Thyroid gland (tissue), 4 donors: ENCODE data around the gene CDC45. TPM values are rescaled to one million over a fixed set of nuclear protein-coding genes. Genes with fewer than 3 reads are reported as not detected.

Experiments
- DNase-seq, 2 donors: peaks; one replicate each; pipeline ENCODE4 v3.0.0-alpha.2; 2019
- H3K27ac ChIP-seq, 3 donors: fragments of 200-600 bp; sonication (generic); 1 replicate in 2 of 3; 2 replicates in 1 of 3; pipeline ENCODE4 v1.5.1; 2016 to 2019; ENCODE audit warnings: mild to moderate bottlenecking in 1 of 3, moderate library complexity in 1 of 3
- H3K27me3 ChIP-seq: fragments of 200-600 bp; sonication (generic); one replicate; pipeline ENCODE4 v1.5.1; 2019
- H3K36me3 ChIP-seq, 2 donors: fragments of 200-600 bp; sonication (generic); one replicate each; pipeline ENCODE4 v1.5.1; 2016 to 2019
- H3K4me1 ChIP-seq, 2 donors: fragments of 200-600 bp; sonication (generic); one replicate each; pipeline ENCODE4 v1.5.1; 2017 to 2019
- H3K4me3 ChIP-seq, 3 donors: fragments of 200-600 bp; sonication (generic); replicated peaks in 1 of 3; 1 replicate in 2 of 3; 2 replicates in 1 of 3; pipeline ENCODE4 v1.5.1; 2016; ENCODE audit warnings: mild to moderate bottlenecking in 1 of 3
- H3K9me3 ChIP-seq: fragments of 200-600 bp; sonication (generic); one replicate; pipeline ENCODE4 v1.5.1; 2017
- CTCF ChIP-seq, 6 experiments: fragments of 200-600 bp in 3 of 6; fragments of 450-650 bp in 3 of 6; sonication (generic) in 3 of 6; IDR thresholded peaks; one replicate each; pipeline ENCODE4 v1.5.1; 2016 to 2019; ENCODE audit warnings: antibody characterized with exemption in 6 of 6, mild to moderate bottlenecking in 2 of 6, inconsistent platforms in 1 of 6, moderate library complexity in 1 of 6
- POLR2A ChIP-seq, 2 donors: fragments of 450-650 bp; IDR thresholded peaks; one replicate each; pipeline ENCODE4 v1.6.1; 2017; ENCODE audit warnings: antibody characterized with exemption in 2 of 2, mild to moderate bottlenecking in 2 of 2, moderate library complexity in 1 of 2
- WGBS, 2 donors: methylation state at CpG; one replicate each; pipeline ENCODE4 v1.1.5; 2017; 5-methylcytosine and 5-hydroxymethylcytosine counted together
- intact Hi-C: fragments of 100-400 bp; cut with DNase I; formaldehyde crosslinking; loops from one replicate; pipeline ENCODE4 v1.15.1; 2023
- total RNA-seq, 4 donors: library from RNA; depleted of rRNA; stranded (reverse); fragments of >200 nt; gene quantifications; one replicate each; pipeline ENCODE4 v1.2.3, GENCODE V29; 2016

The CDC45 gene
- total RNA-seq, 4 donors from 2014 or later: 0.24 to 1.9 (median 1.7) TPM; not detected in 1

- Histone ChIP-seq H3K4me1 (no peaks in the 10 kb centered on the region), H3K27me3 (no peaks in the 10 kb centered on the region), H3K36me3 (no peaks in the 10 kb centered on the region), H3K4me3 (no peak overlapping the region), H3K27ac (no peak overlapping the region), H3K9me3 (no peaks in the 10 kb centered on the region)
- TF ChIP-seq POLR2A (IDR thresholded peaks at IDR 0.05) (no peak), CTCF (IDR thresholded peaks at IDR 0.05) (no peak)
- 90 to 92% methylated on average over 6 of the region's 6 CpGs for WGBS, 2 donors
- no peak for DNase-seq
- intact Hi-C loops: no loop called here
Observed at GRCh38 chr22:19492504-19493174, 12.9 kb downstream of the CDC45 start.

- Histone ChIP-seq H3K4me1 (no peaks in the 10 kb centered on the region), H3K4me3 (no peak overlapping the region), H3K36me3 (no peaks in the 10 kb centered on the region), H3K9me3 (no peaks in the 10 kb centered on the region), H3K27ac (no peak overlapping the region), H3K27me3 (no peaks in the 10 kb centered on the region)
- TF ChIP-seq CTCF (IDR thresholded peaks at IDR 0.05): no peak
- TF ChIP-seq POLR2A (IDR thresholded peaks at IDR 0.05): no peak
- no peak for DNase-seq
- intact Hi-C loops: no loop called here
- WGBS, 2 donors: 93 to 98% methylated on average over 7 to 8 of the region's 8 CpGs
Observed at GRCh38 chr22:19494001-19494560, 14.4 kb downstream of the CDC45 start.

GRCh38 chr22:19494676-19495173 lies 15.0 kb downstream of the CDC45 start:
- no peaks in the 10 kb centered on the region for H3K9me3 ChIP-seq
- intact Hi-C loops: loop anchor here (5.0 kb wide), 1 partner anchor 138 kb away; no protein-coding TSS in a partner anchor
- no peak overlapping the region for H3K4me3 ChIP-seq
- WGBS, 2 donors: 93 to 99% methylated on average over 6 of the region's 6 CpGs
- H3K27me3 ChIP-seq: no peaks in the 10 kb centered on the region
- H3K27ac ChIP-seq: no peak overlapping the region
- no peaks in the 10 kb centered on the region for H3K4me1 ChIP-seq
- TF ChIP-seq POLR2A (IDR thresholded peaks at IDR 0.05) (no peak), CTCF (IDR thresholded peaks at IDR 0.05) (no peak)
- DNase-seq: no peak
- H3K36me3 ChIP-seq: no peaks in the 10 kb centered on the region

- H3K4me1 ChIP-seq: no peaks in the 10 kb centered on the region
- WGBS, 2 donors: 72 to 77% methylated on average over 5 of the region's 5 CpGs
- no peaks in the 10 kb centered on the region for H3K9me3 ChIP-seq
- no peak overlapping the region for H3K4me3 ChIP-seq
- H3K27ac ChIP-seq: no peak overlapping the region
- TF ChIP-seq POLR2A (IDR thresholded peaks at IDR 0.05) (no peak), CTCF (IDR thresholded peaks at IDR 0.05) (peak in 3 of 6 experiments; percentile 21 to 41 (median 27))
- H3K36me3 ChIP-seq: no peaks in the 10 kb centered on the region
- no peaks in the 10 kb centered on the region for H3K27me3 ChIP-seq
- intact Hi-C loops: loop anchor here (5.0 kb wide), 1 partner anchor 137 kb away; no protein-coding TSS in a partner anchor
- DNase-seq: no peak
Observed at GRCh38 chr22:19495562-19496323, 16.0 kb downstream of the CDC45 start.
